SK-N-SH treated with all-trans-retinoic acid at 6 μM for 48 hours (cell line): ENCODE results near the gene S100A8.

Experiments used
- CREB5 ChIP-seq: fragments of 250-450 bp; sonication (Bioruptor Pico); IDR thresholded peaks from 2 replicates; pipeline ENCODE4 v1.5.1; 2020; ENCODE audit warnings: low read depth, mild to moderate bottlenecking, moderate library complexity
- CSDC2 ChIP-seq: fragments of 250-450 bp; sonication (Bioruptor Pico); IDR thresholded peaks from 2 replicates; pipeline ENCODE4 v1.5.0; 2020; ENCODE audit warnings: mild to moderate bottlenecking, moderate library complexity
- ESRRG ChIP-seq: fragments of 250-450 bp; sonication (Bioruptor Pico); IDR thresholded peaks from 2 replicates; pipeline ENCODE4 v1.6.1; 2021; ENCODE audit warnings: mild to moderate bottlenecking
- PATZ1 ChIP-seq: fragments of 250-450 bp; sonication (Bioruptor Pico); IDR thresholded peaks from 2 replicates; pipeline ENCODE4 v1.8.0; 2020; ENCODE audit warnings: mild to moderate bottlenecking, moderate library complexity, borderline replicate concordance
- ZFP30 ChIP-seq: fragments of 450-650 bp; formaldehyde crosslinking; IDR thresholded peaks from 2 replicates; pipeline ENCODE4 v1.5.0; 2022; ENCODE audit warnings: mild to moderate bottlenecking, moderate library complexity
- TF ChIP-seq, protein P1 (sequence below): fragments of 250-450 bp; sonication (Bioruptor Pico); IDR thresholded peaks from 2 replicates; pipeline ENCODE4 v1.8.0; 2021; ENCODE audit warnings: low read depth, mild to moderate bottlenecking, moderate library complexity, borderline replicate concordance

GRCh38 chr1:153428791-153429190 is 37.9 kb upstream of the S100A8 start:
- TF ChIP-seq ZFP30 (CRISPR knock-in tag): no peak
- no peak for TF ChIP-seq CREB5 (CRISPR knock-in tag)
- TF ChIP-seq CSDC2 (CRISPR knock-in tag): no peak
- no peak for TF ChIP-seq ESRRG (CRISPR knock-in tag)
- TF ChIP-seq, protein P1, sequence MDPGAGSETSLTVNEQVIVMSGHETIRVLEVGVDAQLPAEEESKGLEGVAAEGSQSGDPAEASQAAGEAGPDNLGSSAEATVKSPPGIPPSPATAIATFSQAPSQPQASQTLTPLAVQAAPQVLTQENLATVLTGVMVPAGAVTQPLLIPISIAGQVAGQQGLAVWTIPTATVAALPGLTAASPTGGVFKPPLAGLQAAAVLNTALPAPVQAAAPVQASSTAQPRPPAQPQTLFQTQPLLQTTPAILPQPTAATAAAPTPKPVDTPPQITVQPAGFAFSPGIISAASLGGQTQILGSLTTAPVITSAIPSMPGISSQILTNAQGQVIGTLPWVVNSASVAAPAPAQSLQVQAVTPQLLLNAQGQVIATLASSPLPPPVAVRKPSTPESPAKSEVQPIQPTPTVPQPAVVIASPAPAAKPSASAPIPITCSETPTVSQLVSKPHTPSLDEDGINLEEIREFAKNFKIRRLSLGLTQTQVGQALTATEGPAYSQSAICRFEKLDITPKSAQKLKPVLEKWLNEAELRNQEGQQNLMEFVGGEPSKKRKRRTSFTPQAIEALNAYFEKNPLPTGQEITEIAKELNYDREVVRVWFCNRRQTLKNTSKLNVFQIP (CRISPR knock-in tag): no peak
- TF ChIP-seq PATZ1: no peak
